K562 (cell line): ENCODE results near the gene NR1I3. TPM values are rescaled to one million over a fixed set of nuclear protein-coding genes. Genes with fewer than 3 reads are reported as not detected.

Experiments used
- BMI1 ChIP-seq: fragments of 150-350 bp; IDR thresholded peaks from 2 replicates; pipeline ENCODE4 v1.6.1; 2014; ENCODE audit warnings: low read length
- DACH1 ChIP-seq: fragments of 450-650 bp; IDR thresholded peaks from 2 replicates; pipeline ENCODE4 v1.6.1; 2018; ENCODE audit not compliant: partially characterized antibody
- LEF1 ChIP-seq: fragments of 450-650 bp; IDR thresholded peaks from 2 replicates; pipeline ENCODE4 v1.6.1; 2016; ENCODE audit warnings: mild to moderate bottlenecking
- MECOM ChIP-seq: fragments of 250-450 bp; sonication (Bioruptor Pico); IDR thresholded peaks from 2 replicates; pipeline ENCODE4 v1.8.0; 2022; ENCODE audit warnings: inconsistent platforms
- PHTF2 ChIP-seq: fragments of 250-450 bp; sonication (Bioruptor Pico); IDR thresholded peaks from 2 replicates; pipeline ENCODE4 v1.5.0; 2021; ENCODE audit warnings: mild to moderate bottlenecking
- POLR2A ChIP-seq: fragments of 450-650 bp; conservative IDR thresholded peaks from 2 replicates; pipeline ENCODE4 v1.6.1; 2016
- YY1 ChIP-seq, 3 experiments: IDR thresholded peaks; 2 replicates each; pipeline ENCODE4 v1.6.1; 2011; ENCODE audit warnings: low read length in 2 of 3, mild to moderate bottlenecking in 2 of 3, moderate library complexity in 2 of 3, borderline replicate concordance in 1 of 3, control low read depth in 1 of 3, low read depth in 1 of 3; ENCODE audit not compliant: insufficient read depth in 3 of 3, insufficient replicate concordance in 2 of 3, control insufficient read depth in 1 of 3, insufficient read length in 1 of 3; ENCODE audit errors: extremely low read depth in 1 of 3
- ZNF239 ChIP-seq: fragments of 250-450 bp; sonication (Bioruptor Pico); IDR thresholded peaks from 2 replicates; pipeline ENCODE4 v1.4.0; 2020; ENCODE audit warnings: mild to moderate bottlenecking
- ZNF584 ChIP-seq: fragments of 200-800 bp; sonication (Bioruptor generic); IDR thresholded peaks from 2 replicates; pipeline ENCODE4 v1.6.1; 2016; ENCODE audit warnings: low read depth, mild to moderate bottlenecking, missing genetic modification characterization, missing compliant biosample characterization
- polyA plus RNA-seq, 8 experiments: library from polyadenylated mRNA; depleted of rRNA in 4 of 8; stranded (reverse) in 5 of 8; unstranded in 3 of 8; fragments of >200 nt; fragmentation: Nextera tagmentation in 2 of 8; fragmentation: Illumina TruSeq in 1 of 8; extraction: Ambion mirVana in 2 of 8; extraction: Trizol in 1 of 8; gene quantifications; 2 replicates each; pipeline versions ENCODE4 v1.2.1 to v1.2.3, GENCODE V29; 2011 to 2014; ENCODE audit warnings: inconsistent platforms in 1 of 8, missing spikeins in 1 of 8
- total RNA-seq, 7 experiments: library from RNA; depleted of rRNA in 6 of 7; stranded (reverse); fragments of >200 nt in 6 of 7; fragmentation: Illumina TruSeq in 2 of 7; extraction: Trizol in 2 of 7; gene quantifications; 2 replicates each; pipeline versions ENCODE4 v1.2.1 to v1.2.3, GENCODE V29; 2011 to 2021; ENCODE audit warnings: low replicate concordance in 1 of 7
- TF ChIP-seq, protein P1 (sequence below): fragments of 450-650 bp; IDR thresholded peaks from 2 replicates; pipeline ENCODE4 v1.6.1; 2018; ENCODE audit not compliant: partially characterized antibody
- TF ChIP-seq, protein P2 (sequence below): fragments of 200-800 bp; sonication (Bioruptor generic); IDR thresholded peaks from 2 replicates; pipeline ENCODE4 v1.6.1; 2017; ENCODE audit warnings: missing genetic modification characterization, missing compliant biosample characterization

The NR1I3 gene
- total and polyA plus RNA-seq, 9 of the 15 experiments (the other 6 are each of a cell fraction or from before 2014, with no cell fraction given), result 0.11 TPM; not detected in 8

DNA sequence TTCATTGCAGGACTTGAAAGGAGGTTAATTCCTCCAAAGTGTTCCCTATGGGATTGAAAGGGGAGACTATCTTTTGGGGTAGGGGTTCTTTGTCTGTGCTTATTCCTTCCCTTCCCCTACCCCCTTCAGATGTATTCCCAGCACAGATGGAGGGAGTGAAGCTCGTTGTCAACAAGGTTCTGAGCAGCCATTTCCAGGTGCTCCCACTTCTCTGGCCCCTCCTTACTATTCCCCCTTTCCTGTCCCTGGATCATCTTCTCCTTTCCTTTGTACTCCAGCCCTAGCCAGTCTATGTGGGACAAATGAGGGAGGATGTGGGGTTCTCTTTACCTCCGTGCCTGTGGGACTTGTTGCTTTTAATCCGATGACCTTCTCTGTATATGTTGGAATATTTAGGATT, 11.2 kb downstream of the NR1I3 start (continued):
- TF ChIP-seq, protein P1, sequence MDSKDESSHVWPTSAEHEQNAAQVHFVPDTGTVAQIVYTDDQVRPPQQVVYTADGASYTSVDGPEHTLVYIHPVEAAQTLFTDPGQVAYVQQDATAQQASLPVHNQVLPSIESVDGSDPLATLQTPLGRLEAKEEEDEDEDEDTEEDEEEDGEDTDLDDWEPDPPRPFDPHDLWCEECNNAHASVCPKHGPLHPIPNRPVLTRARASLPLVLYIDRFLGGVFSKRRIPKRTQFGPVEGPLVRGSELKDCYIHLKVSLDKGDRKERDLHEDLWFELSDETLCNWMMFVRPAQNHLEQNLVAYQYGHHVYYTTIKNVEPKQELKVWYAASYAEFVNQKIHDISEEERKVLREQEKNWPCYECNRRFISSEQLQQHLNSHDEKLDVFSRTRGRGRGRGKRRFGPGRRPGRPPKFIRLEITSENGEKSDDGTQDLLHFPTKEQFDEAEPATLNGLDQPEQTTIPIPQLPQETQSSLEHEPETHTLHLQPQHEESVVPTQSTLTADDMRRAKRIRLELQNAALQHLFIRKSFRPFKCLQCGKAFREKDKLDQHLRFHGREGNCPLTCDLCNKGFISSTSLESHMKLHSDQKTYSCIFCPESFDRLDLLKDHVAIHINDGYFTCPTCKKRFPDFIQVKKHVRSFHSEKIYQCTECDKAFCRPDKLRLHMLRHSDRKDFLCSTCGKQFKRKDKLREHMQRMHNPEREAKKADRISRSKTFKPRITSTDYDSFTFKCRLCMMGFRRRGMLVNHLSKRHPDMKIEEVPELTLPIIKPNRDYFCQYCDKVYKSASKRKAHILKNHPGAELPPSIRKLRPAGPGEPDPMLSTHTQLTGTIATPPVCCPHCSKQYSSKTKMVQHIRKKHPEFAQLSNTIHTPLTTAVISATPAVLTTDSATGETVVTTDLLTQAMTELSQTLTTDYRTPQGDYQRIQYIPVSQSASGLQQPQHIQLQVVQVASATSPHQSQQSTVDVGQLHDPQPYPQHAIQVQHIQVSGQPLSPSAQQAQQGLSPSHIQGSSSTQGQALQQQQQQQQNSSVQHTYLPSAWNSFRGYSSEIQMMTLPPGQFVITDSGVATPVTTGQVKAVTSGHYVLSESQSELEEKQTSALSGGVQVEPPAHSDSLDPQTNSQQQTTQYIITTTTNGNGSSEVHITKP, result peak; percentile 16
- no peak for TF ChIP-seq PHTF2 (CRISPR knock-in tag)
- no peak for TF ChIP-seq DACH1
- no peak for TF ChIP-seq BMI1
- no peak for TF ChIP-seq MECOM (CRISPR knock-in tag)
- TF ChIP-seq POLR2A, result peak; percentile 27; the same call in 1 of the 2 replicates
- no peak for TF ChIP-seq ZNF584 (CRISPR knock-in tag)
- peak in 1 of 3 experiments; percentile 74 for TF ChIP-seq YY1 (IDR thresholded peaks at IDR 0.05; ENCODE audit: borderline replicate concordance in 1 of 3, control insufficient read depth in 1 of 3, extremely low read depth in 1 of 3, insufficient read depth in 3 of 3, insufficient read length in 1 of 3, insufficient replicate concordance in 2 of 3, low read depth in 1 of 3, low read length in 2 of 3)
- no peak for TF ChIP-seq LEF1
- no peak for TF ChIP-seq ZNF239 (CRISPR knock-in tag)
- TF ChIP-seq, protein P2, sequence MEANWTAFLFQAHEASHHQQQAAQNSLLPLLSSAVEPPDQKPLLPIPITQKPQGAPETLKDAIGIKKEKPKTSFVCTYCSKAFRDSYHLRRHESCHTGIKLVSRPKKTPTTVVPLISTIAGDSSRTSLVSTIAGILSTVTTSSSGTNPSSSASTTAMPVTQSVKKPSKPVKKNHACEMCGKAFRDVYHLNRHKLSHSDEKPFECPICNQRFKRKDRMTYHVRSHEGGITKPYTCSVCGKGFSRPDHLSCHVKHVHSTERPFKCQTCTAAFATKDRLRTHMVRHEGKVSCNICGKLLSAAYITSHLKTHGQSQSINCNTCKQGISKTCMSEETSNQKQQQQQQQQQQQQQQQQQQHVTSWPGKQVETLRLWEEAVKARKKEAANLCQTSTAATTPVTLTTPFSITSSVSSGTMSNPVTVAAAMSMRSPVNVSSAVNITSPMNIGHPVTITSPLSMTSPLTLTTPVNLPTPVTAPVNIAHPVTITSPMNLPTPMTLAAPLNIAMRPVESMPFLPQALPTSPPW (CRISPR knock-in tag), result no peak
